NCI-H1417 (cell line): ENCODE data around the gene HPS5.
"Not testable (repeated sequence)": the region's sequence is repeated elsewhere in the genome, so short reads cannot be mapped to it uniquely, and the experiment has no call there.

Experiments used
- DNase-seq, 3 experiments: peaks; one replicate each; lab custom pipeline; 2025; lab: John Stamatoyannopoulos, UW

The HPS5 gene

GRCh38 chr11:18321969-18322711, at the start of gene HPS5, which contains the start of gene GTF2H1:
HPS5 (minus strand) TSS chr11:18322140; CDS start chr11:18317858, 4,282 bp downstream.
GTF2H1 (plus strand) TSS chr11:18322567; CDS start chr11:18333075, 10,508 bp downstream.
- peak; percentile 98 to 99 (median 99) for DNase-seq

GRCh38 chr11:18371279-18371678, 49.3 kb upstream of the HPS5 start:
- DNase-seq, result no peak

GRCh38 chr11:18369398-18369797, 47.5 kb upstream of the HPS5 start:
- no peak for DNase-seq

GRCh38 chr11:18368221-18368620, 46.3 kb upstream of the HPS5 start:
- DNase-seq, result no peak

- no peak for DNase-seq
Observed at GRCh38 chr11:18367431-18367830, 45.5 kb upstream of the HPS5 start.

GRCh38 chr11:18366286-18366685, 44.3 kb upstream of the HPS5 start:
- no peak for DNase-seq

GRCh38 chr11:18365741-18366140, 43.8 kb upstream of the HPS5 start:
- DNase-seq, result no peak

- DNase-seq, result no peak
Observed at GRCh38 chr11:18364495-18365073, 42.6 kb upstream of the HPS5 start.

GRCh38 chr11:18361154-18361553, 39.2 kb upstream of the HPS5 start:
- DNase-seq, result no peak

GRCh38 chr11:18358646-18359045, 36.7 kb upstream of the HPS5 start:
- no peak for DNase-seq

GRCh38 chr11:18352581-18352980, 30.6 kb upstream of the HPS5 start:
- no peak for DNase-seq

GRCh38 chr11:18347471-18348125, 25.7 kb upstream of the HPS5 start:
- no peak for DNase-seq

GRCh38 chr11:18332891-18333290, 11.0 kb upstream of the HPS5 start:
- no peak for DNase-seq

GRCh38 chr11:18332302-18332701, 10.4 kb upstream of the HPS5 start:
- DNase-seq, result no peak

- no peak for DNase-seq
Observed at GRCh38 chr11:18330921-18331320, 9.0 kb upstream of the HPS5 start.

GRCh38 chr11:18329196-18329870, 7.4 kb upstream of the HPS5 start:
- DNase-seq, result no peak

GRCh38 chr11:18324381-18324780, 2.4 kb upstream of the HPS5 start:
- no peak for DNase-seq

- DNase-seq, result not testable (repeated sequence)
Observed at GRCh38 chr11:18323881-18324280, 1.9 kb upstream of the HPS5 start.

- peak in 1 of 3 experiments; percentile 47 for DNase-seq
Observed at GRCh38 chr11:18322818-18323570, 1.1 kb upstream of the HPS5 start.

GRCh38 chr11:18321578-18321968, 367 bp downstream of the HPS5 start:
- DNase-seq, result no peak

GRCh38 chr11:18320617-18321016, 1.3 kb downstream of the HPS5 start:
- no peak for DNase-seq

- DNase-seq, result no peak
Observed at GRCh38 chr11:18319914-18320313, 2.0 kb downstream of the HPS5 start.
